GDM1 (cell line): Measurements from ENCODE around the gene AIMP1.
A peak's percentile ranks its signal among the peaks of the same experiment; 100 is the strongest.
"Not testable (repeated sequence)": the region's sequence is repeated elsewhere in the genome, so short reads cannot be mapped to it uniquely, and the experiment has no call there.

ENCODE experiments used
- DNase-seq: peaks from one replicate; lab custom pipeline; 2025; lab: John Stamatoyannopoulos, UW

Gene AIMP1

GRCh38 chr4:106312997-106313522 is 3.3 kb upstream of the AIMP1 start:
- DNase-seq: no peak

GRCh38 chr4:106314960-106315359 is 1.4 kb upstream of the AIMP1 start:
- no peak for DNase-seq

DNA sequence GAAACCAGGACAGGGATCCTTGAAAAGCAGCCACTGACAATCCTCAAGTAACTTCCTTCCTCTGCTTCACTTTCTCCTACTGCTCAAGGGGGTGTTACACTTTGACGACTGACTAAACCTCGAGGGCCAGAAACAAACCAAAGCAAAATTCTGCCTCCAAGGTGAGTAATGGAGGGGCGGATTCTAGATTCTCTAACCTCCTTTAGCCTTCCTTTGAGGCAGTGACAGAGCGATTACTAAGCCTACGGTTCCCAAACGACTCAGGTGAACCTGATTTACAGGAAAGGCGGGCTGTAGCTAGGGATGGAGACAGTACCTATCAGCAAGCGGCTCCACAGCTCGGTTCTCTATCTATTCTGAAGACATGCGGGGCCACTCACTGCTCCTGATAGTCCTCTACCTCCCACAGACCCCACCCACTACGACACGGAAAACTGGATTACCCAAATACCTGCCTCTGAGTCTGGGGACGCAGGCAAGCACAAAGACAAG is 828 bp upstream of the AIMP1 start:
- peak; percentile 48 for DNase-seq

- no peak for DNase-seq
Observed at GRCh38 chr4:106316773-106317409, 541 bp downstream of the AIMP1 start.

- DNase-seq: no peak
Observed at GRCh38 chr4:106317815-106318214, 1.5 kb downstream of the AIMP1 start.

DNA sequence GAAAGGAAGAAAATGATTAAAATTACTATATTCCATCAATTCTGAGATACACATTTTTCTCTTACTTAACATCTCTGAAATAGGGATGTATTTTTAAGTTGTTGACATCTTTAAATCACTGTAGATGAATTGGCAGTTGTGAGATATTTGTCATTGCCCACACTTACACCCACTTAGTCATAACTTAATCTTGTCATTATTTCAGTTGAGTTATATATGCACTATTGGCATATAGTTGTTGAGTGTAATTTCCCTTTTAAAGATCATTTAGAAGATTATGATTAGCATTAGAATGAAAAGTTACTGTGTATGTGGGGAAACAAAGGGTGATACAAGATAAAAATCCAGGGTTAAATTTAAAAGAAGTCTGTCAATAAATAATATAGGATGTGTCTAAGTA is 2.2 kb downstream of the AIMP1 start:
- DNase-seq: no peak

- no peak for DNase-seq
Observed at GRCh38 chr4:106320235-106320634, 3.9 kb downstream of the AIMP1 start.

DNA sequence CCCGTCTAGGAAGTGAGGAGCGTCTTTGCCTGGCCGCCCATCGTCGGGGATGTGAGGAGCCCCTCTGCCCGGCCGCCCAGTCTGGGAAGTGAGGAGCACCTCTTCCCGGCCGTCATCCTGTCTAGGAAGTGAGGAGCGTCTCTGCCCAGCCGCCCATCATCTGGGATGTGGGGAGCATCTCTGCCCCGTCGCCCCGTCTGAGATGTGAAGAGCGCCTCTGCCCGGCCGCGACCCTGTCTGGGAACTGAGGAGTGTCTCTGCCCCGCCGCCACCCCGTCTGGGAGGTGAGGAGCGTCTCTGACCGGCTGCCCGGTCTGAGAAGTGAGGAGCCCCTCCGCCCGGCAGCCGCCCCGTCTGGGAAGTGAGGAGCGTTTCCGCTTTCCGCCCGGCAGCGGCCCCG is 4.8 kb downstream of the AIMP1 start:
- DNase-seq: not testable (repeated sequence)

DNA sequence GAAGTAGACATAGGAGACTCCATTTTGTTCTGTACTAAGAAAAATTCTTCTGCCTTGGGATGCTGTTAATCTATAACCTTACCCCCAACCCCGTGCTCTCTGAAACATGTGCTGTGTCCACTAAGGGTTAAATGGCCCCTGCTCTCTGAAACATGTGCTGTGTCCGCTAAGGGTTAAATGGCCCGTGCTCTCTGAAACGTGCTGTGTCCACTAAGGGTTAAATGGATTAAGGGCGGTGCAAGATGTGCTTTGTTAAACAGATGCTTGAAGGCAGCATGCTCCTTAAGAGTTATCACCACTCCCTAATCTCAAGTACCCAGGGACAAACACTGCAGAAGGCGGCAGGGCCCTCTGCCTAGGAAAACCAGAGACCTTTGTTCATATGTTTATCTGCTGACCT is 5.5 kb downstream of the AIMP1 start:
- DNase-seq: not testable (repeated sequence)

DNA sequence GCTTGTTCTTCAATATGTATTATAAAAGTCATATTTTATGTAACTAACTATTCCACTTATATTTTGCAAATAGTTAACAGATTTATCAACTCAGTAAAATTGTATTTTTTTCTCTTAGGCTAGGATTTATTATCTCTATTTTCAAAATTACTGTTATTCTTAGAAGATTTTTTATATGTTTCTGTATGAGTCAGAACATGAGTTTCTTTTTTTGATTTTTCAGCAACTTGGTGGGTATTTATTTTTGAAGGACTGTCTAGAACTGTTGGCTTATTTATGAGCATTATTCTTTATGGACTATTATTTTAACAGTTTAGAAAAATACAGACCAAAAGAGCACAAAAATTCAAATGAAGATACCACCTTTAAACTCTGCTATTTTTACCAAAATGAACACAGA is 6.8 kb downstream of the AIMP1 start:
- no peak for DNase-seq

GRCh38 chr4:106325800-106326199 is 9.4 kb downstream of the AIMP1 start:
- DNase-seq: no peak

DNA sequence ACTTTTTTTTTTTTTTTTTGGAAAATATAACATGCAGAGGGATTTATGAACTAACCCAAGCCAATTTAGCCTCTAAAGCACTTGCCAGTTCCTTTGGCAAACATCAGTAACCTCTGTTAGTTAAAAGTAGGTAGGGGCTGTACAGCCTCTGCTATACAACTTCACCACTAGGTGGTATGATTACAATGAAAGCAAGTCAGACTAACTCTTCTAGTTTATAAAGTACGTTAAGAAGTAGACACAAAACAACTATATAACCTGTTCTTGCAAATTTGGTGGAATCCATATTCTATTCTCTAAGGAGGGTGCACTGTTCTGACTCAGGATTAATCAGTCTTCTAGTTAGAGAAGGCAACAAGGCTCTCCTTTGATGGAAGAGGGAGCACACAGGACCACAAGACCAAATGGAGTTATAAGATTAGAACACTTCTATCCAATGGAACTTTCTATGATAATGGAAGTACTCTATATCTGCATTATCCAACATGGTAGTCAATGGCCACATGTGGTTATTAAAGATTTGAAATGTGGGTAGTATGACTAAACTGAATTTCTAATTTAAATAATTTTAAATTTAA is 12.8 kb downstream of the AIMP1 start:
- DNase-seq: no peak

- DNase-seq: no peak
Observed at GRCh38 chr4:106333186-106333585, 16.8 kb downstream of the AIMP1 start.

DNA sequence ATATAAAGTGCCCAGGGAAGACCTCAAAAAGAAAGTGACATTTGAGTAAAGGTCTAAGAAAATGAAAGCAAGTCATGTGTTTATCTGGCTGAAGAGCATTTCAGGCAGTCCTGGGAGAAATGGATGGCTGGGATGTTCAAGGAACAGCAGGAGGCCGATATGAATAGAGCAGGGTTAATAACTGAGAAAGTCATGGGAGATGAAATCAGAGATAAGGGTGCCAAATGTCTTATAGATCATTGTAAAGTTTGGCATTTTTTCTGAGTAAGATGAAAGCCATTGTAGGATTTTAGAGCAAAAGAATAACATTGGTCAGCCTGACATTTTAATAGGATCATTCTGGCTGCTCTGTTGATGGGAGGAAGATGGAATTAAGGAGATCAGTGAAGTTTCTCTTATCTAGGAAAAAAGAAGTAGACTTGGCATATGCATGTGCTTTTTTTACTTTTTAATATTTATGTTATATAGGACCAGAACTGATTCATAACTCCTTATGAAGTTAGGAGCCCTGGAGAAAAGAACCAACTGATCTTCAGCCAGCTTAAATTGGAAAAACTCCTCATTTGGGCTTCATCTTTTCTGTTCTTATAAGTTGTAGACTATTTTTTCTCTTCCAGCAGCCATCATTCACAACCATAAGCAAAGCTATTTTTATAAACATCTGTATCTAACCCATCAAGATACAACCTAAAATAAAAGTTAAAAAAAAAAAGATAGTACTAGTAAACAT is 18.6 kb downstream of the AIMP1 start:
- DNase-seq: no peak

GRCh38 chr4:106336618-106337017 is 20.3 kb downstream of the AIMP1 start:
- DNase-seq: no peak

DNA sequence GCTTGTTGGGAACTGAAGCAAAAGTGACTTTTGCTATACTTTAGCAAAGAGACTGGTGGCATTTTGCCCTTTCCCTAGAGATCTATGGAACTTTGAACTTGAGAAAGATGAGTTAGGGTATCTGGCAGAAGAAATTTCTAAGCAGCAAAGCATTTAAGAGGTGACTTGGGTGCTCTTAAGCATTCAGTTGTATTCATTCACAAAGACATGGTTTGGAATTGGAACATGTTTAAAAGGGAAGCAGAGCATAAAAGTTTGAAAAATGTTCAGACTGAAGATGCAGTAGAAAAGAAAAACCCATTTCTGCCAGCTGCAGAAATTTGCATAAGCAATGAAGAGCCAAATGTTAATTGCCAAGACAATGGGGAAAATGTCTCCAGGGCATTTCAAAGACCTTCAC is 21.6 kb downstream of the AIMP1 start:
- no peak for DNase-seq

DNA sequence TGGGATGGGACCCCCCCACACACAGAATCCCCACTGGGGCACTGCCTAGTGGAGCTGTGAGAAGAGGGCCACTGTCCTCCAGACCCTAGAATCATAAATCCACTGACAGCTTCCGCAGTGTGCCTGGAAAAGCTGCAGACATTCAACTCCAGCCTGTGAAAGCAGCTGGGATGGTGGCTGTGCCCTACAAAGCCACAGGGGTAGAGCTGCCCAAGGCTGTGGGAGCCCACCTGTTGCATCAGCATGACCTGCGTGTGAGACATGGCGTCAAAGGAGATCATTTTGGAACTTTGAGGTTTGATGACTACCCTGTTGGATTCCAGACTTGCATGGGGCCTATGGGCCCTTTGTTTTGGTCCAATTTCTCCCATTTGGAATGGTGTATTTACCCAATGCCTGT is 22.3 kb downstream of the AIMP1 start:
- DNase-seq: no peak

DNA sequence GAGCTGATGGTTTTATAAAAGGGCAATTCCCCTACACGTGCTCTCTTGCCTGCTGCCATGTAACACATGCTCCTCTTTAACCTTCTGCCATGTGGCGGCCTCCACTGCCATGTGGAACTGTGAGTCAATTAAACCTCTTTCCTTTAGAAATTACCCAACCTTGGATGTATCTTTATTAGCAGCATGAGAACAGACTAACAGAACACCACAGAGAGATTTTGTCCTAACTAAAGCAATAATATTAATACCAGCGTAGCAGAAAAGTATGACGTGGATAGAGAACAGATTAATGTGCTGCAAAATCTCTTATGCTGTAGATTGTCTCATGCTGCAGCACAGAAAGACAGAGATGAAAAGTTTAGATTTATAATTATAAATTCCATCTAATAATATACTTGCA is 23.1 kb downstream of the AIMP1 start:
- no peak for DNase-seq

- no peak for DNase-seq
Observed at GRCh38 chr4:106340774-106341173, 24.4 kb downstream of the AIMP1 start.

- DNase-seq: no peak
Observed at GRCh38 chr4:106343865-106344646, 27.7 kb downstream of the AIMP1 start.

DNA sequence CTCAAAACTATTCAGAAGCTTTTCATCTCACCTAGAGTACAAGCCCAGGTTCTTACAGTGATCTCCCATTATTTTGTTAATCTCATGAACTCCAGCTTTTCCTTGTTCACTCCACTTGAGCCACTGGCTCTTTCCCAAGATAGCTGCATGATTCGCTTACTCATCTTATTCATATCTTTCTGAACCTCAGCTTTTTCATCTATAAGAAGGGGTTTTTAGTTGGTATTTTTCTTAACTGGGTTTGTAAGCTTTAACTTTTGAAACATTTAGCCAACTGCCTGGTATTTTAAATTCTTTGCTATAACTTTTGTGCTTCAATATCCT is 28.3 kb downstream of the AIMP1 start:
- DNase-seq: no peak

- DNase-seq: no peak
Observed at GRCh38 chr4:106347167-106347566, 30.8 kb downstream of the AIMP1 start.

DNA sequence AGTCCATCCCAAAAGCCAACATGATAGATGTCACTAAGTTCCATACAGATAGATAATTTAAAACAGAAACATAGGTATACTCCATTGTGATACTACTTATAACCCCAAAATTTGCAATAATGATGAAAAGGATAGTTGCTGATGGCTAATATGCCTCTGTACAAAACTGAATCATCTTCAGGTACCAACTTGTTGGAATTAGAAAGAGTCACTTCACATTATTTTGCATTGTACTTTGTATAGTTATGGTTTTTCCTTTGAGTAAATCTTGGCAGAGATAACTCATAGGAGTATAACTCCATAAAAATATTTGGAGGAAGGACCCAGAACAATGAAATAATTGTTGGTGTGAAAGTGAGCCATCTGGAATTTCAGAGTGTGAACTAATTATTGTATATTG is 34.7 kb downstream of the AIMP1 start:
- no peak for DNase-seq
